Tibial artery (tissue), 4 donors: ENCODE results near the gene C1QTNF12.
"Not testable (repeated sequence)": the region's sequence is repeated elsewhere in the genome, so short reads cannot be mapped to it uniquely, and the experiment has no call there.

ENCODE experiments used
- DNase-seq, 2 donors: peaks; one replicate each; pipeline ENCODE4 v3.0.0-alpha.2; 2019
- H3K27ac ChIP-seq, 2 donors: fragments of 200-600 bp; sonication (generic) in 1 of 2; 1 replicate in 1 of 2; 2 replicates in 1 of 2; pipeline ENCODE4 v1.5.1; 2018 to 2019; ENCODE audit warnings: mild to moderate bottlenecking in 1 of 2
- H3K27me3 ChIP-seq, 2 donors: fragments of 200-600 bp; sonication (generic) in 1 of 2; one replicate each; pipeline versions ENCODE4 v1.5.1 to v1.6.0; 2016 to 2019
- H3K36me3 ChIP-seq, 3 donors: fragments of 200-600 bp; sonication (generic) in 2 of 3; one replicate each; pipeline ENCODE4 v1.5.1; 2016 to 2019; ENCODE audit warnings: mild to moderate bottlenecking in 2 of 3
- H3K4me1 ChIP-seq, 4 donors: fragments of 200-600 bp; sonication (generic) in 2 of 4; 1 replicate in 3 of 4; 2 replicates in 1 of 4; pipeline ENCODE4 v1.5.1; 2016 to 2019
- H3K4me3 ChIP-seq, 2 donors: fragments of 200-600 bp; sonication (generic) in 1 of 2; 1 replicate in 1 of 2; 2 replicates in 1 of 2; pipeline ENCODE4 v1.5.1; 2018 to 2019; ENCODE audit warnings: mild to moderate bottlenecking in 2 of 2
- H3K9me3 ChIP-seq, 3 donors: fragments of 200-600 bp; sonication (generic) in 1 of 3; one replicate each; pipeline ENCODE4 v1.5.1; 2016 to 2019
- intact Hi-C: fragments of 100-400 bp; cut with DNase I; formaldehyde crosslinking; loops from one replicate; pipeline ENCODE4 v1.15.0; 2023; ENCODE audit warnings: low total_unique reads
- TF ChIP-seq, protein P1 (sequence below), 2 experiments: fragments of 200-600 bp in 1 of 2; fragments of 450-650 bp in 1 of 2; IDR thresholded peaks; one replicate each; pipeline ENCODE4 v1.5.1; 2017 to 2019; ENCODE audit warnings: antibody characterized with exemption in 2 of 2, mild to moderate bottlenecking in 1 of 2, moderate library complexity in 1 of 2

C1QTNF12 gene

DNA sequence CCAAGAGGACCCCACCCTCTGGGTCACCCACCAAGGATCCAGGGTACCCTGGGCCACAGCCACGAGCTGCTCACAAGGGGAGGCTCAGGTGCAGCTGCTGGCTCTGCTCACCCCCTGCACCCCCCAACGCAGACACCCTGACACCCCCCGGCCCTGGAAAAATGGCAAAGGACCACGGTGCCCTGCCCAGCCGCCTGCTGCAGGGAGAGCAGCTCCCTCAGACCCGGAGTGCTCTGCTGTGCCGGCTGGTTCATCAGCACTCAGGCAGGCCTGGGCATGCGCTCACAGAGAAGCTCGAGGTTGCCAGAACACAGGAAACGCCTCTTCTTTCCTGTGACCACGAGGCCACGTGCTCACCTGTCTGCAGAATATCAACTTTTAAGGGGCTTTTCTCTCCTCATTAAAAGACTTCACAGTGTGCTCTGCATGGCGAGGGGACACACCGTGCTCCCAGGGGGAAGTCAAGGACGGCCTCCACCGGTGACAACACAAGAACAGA, 4.3 kb upstream of the C1QTNF12 start:
- Histone ChIP-seq H3K4me3 (no peak overlapping the region), H3K4me1 (peaks cover 0 to 17% (median 5%) of the 10 kb centered on the region in 4 donors), H3K9me3 (no peaks in the 10 kb centered on the region), H3K36me3 (peaks cover 16 to 54% (median 39%) of the 10 kb centered on the region in 3 donors), H3K27ac (no peak overlapping the region), H3K27me3 (peaks cover 0 to 28% of the 10 kb centered on the region in 2 donors)
- TF ChIP-seq, protein P1, sequence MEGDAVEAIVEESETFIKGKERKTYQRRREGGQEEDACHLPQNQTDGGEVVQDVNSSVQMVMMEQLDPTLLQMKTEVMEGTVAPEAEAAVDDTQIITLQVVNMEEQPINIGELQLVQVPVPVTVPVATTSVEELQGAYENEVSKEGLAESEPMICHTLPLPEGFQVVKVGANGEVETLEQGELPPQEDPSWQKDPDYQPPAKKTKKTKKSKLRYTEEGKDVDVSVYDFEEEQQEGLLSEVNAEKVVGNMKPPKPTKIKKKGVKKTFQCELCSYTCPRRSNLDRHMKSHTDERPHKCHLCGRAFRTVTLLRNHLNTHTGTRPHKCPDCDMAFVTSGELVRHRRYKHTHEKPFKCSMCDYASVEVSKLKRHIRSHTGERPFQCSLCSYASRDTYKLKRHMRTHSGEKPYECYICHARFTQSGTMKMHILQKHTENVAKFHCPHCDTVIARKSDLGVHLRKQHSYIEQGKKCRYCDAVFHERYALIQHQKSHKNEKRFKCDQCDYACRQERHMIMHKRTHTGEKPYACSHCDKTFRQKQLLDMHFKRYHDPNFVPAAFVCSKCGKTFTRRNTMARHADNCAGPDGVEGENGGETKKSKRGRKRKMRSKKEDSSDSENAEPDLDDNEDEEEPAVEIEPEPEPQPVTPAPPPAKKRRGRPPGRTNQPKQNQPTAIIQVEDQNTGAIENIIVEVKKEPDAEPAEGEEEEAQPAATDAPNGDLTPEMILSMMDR (IDR thresholded peaks at IDR 0.05) = no peak
- DNase-seq = no peak
- intact Hi-C loops = no loop called here

DNA sequence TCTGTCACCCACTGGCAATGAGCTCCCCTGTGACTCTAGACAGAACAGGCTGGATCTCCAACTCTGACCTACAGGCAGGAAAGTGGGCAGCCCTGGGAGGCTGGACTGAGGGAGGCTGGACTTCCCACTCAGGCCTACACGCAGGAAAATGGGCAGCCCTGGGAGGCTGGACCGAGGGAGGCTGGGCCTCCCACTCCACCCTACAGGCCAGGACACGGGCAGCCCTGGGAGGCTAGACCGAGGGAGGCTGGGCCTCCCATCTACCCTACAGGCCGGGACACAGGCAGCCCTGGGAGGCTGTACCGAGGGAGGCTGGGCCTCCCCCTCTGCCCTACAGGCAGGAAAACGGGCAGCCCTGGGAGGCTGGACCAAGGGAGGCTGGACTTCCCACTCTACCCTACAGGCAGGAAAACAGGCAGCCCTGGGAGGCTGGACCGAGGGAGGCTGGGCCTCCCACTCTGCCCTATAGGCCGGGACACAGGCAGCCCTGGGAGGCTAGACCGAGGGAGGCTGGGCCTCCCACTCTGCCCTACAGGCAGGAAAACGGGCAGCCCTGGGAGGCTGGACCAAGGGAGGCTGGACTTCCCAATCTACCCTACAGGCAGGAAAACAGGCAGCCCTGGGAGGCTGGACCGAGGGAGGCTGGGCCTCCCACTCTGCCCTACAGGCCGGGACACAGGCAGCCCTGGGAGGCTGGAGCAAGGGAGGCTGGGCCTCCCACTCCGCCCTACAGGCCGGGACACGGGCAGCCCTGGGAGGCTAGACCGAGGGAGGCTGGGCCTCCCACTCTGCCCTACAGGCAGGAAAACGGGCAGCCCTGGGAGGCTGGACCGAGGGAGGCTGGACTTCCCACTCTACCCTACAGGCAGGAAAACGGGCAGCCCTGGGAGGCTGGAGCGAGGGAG, 1.7 kb upstream of the C1QTNF12 start:
- H3K9me3 ChIP-seq, DNase-seq, H3K4me3 ChIP-seq, H3K27ac ChIP-seq, intact Hi-C loops: not testable (repeated sequence)
- H3K27me3 ChIP-seq = peaks cover 0 to 35% of the 10 kb centered on the region in 2 donors
- peaks cover 0 to 17% (median 5%) of the 10 kb centered on the region in 4 donors for H3K4me1 ChIP-seq
- peaks cover 0 to 28% (median 13%) of the 10 kb centered on the region in 3 donors for H3K36me3 ChIP-seq

- TF ChIP-seq, protein P1 (IDR thresholded peaks at IDR 0.05) = no peak
- Histone ChIP-seq H3K27me3 (peaks cover 0 to 35% of the 10 kb centered on the region in 2 donors), H3K4me1 (peaks cover 0 to 17% (median 5%) of the 10 kb centered on the region in 4 donors), H3K4me3 (no peak overlapping the region), H3K36me3 (peaks cover 0 to 24% (median 7%) of the 10 kb centered on the region in 3 donors), H3K9me3 (no peaks in the 10 kb centered on the region), H3K27ac (no peak overlapping the region)
- no peak for DNase-seq
- intact Hi-C loops = no loop called here
Observed at GRCh38 chr1:1247341-1247913, 905 bp upstream of the C1QTNF12 start.

- TF ChIP-seq, protein P1 (IDR thresholded peaks at IDR 0.05) = no peak
- Histone ChIP-seq H3K9me3 (no peaks in the 10 kb centered on the region), H3K4me1 (peaks cover 0 to 17% (median 5%) of the 10 kb centered on the region in 4 donors), H3K27me3 (peaks cover 0 to 39% of the 10 kb centered on the region in 2 donors), H3K27ac (no peak overlapping the region), H3K4me3 (no peak overlapping the region), H3K36me3 (peaks cover 0 to 17% (median 10%) of the 10 kb centered on the region in 3 donors)
- intact Hi-C loops = no loop called here
- no peak for DNase-seq
Observed at GRCh38 chr1:1245817-1246576, 525 bp downstream of the C1QTNF12 start.

- H3K36me3 ChIP-seq = peaks cover 0 to 12% (median 5%) of the 10 kb centered on the region in 3 donors
- intact Hi-C loops = no loop called here
- H3K4me1 ChIP-seq = peaks cover 0 to 17% (median 5%) of the 10 kb centered on the region in 4 donors
- TF ChIP-seq, protein P1 (IDR thresholded peaks at IDR 0.05) = no peak
- no peak for DNase-seq
- H3K27ac ChIP-seq = no peak overlapping the region
- no peak overlapping the region for H3K4me3 ChIP-seq
- peaks cover 0 to 46% of the 10 kb centered on the region in 2 donors for H3K27me3 ChIP-seq
- no peaks in the 10 kb centered on the region for H3K9me3 ChIP-seq
Observed at GRCh38 chr1:1245178-1245816, 1.2 kb downstream of the C1QTNF12 start.
